Occipital lobe (tissue), 2 donors: ENCODE measurements around the gene DGKH. TPM values are rescaled to one million over a fixed set of nuclear protein-coding genes. Genes with fewer than 3 reads are reported as not detected.

Source experiments
- DNase-seq: peaks from one replicate; lab custom pipeline; 2025; lab: John Stamatoyannopoulos, UW
- total RNA-seq: library from RNA; depleted of rRNA; stranded (reverse); fragments of >200 nt; gene quantifications from one replicate; pipeline ENCODE4 v1.2.3, GENCODE V29; 2014

DGKH gene
- total RNA-seq, result 20.0 TPM

GRCh38 chr13:42048342-42048683 lies at the start of gene DGKH:
Gene DGKH (plus strand): TSS chr13:42048648. CDS start chr13:42048774, 126 bp downstream.
- no peak for DNase-seq

- DNase-seq, result no peak
These were observed 47.6 kb upstream of the DGKH start for GRCh38 chr13:42000846-42001245.

GRCh38 chr13:42001580-42001979 lies 46.9 kb upstream of the DGKH start:
- no peak for DNase-seq

GRCh38 chr13:42002066-42002465 lies 46.4 kb upstream of the DGKH start:
- no peak for DNase-seq

GRCh38 chr13:42007844-42008243 lies 40.6 kb upstream of the DGKH start:
- DNase-seq, result no peak

GRCh38 chr13:42009057-42009456 lies 39.4 kb upstream of the DGKH start:
- no peak for DNase-seq

- no peak for DNase-seq
These were observed 36.7 kb upstream of the DGKH start for GRCh38 chr13:42011601-42012350.

GRCh38 chr13:42014119-42014518 lies 34.3 kb upstream of the DGKH start:
- no peak for DNase-seq

GRCh38 chr13:42017264-42017663 lies 31.2 kb upstream of the DGKH start:
- DNase-seq, result no peak

- DNase-seq, result no peak
These were observed 26.6 kb upstream of the DGKH start for GRCh38 chr13:42021851-42022250.

- DNase-seq, result no peak
These were observed 26.1 kb upstream of the DGKH start for GRCh38 chr13:42022336-42022735.

GRCh38 chr13:42022796-42023493 lies 25.5 kb upstream of the DGKH start:
- no peak for DNase-seq

- DNase-seq, result no peak
These were observed 21.2 kb upstream of the DGKH start for GRCh38 chr13:42027286-42027685.

- no peak for DNase-seq
These were observed 20.2 kb upstream of the DGKH start for GRCh38 chr13:42028113-42028799.

GRCh38 chr13:42035905-42036521 lies 12.4 kb upstream of the DGKH start:
- no peak for DNase-seq

GRCh38 chr13:42036711-42037110 lies 11.7 kb upstream of the DGKH start:
- no peak for DNase-seq

GRCh38 chr13:42038661-42039456 lies 9.6 kb upstream of the DGKH start:
- no peak for DNase-seq

- DNase-seq, result no peak
These were observed 8.9 kb upstream of the DGKH start for GRCh38 chr13:42039457-42039945.

- peak; percentile 85 for DNase-seq
These were observed 8.3 kb upstream of the DGKH start for GRCh38 chr13:42039946-42040729.

GRCh38 chr13:42040730-42041010 lies 7.8 kb upstream of the DGKH start:
- no peak for DNase-seq
